ENCODE results near the gene SKI.

SKI gene

GRCh38 chr1:2301607-2302291, 73.6 kb downstream of the SKI start:
- TF ChIP-seq CTCF (IDR thresholded peaks at IDR 0.05; ENCODE audit: low read depth, low read length, missing control alignments), result no peak
- DNase-seq (ENCODE audit: low read depth), result no peak
- peak overlapping the region; percentile 47 for H3K4me3 ChIP-seq (ENCODE audit: low read depth, low read length)

GRCh38 chr1:2302292-2302925, 74.3 kb downstream of the SKI start:
- DNase-seq (ENCODE audit: low read depth), result no peak
- no peak for TF ChIP-seq CTCF (IDR thresholded peaks at IDR 0.05; ENCODE audit: low read depth, low read length, missing control alignments)
- no peak overlapping the region for H3K4me3 ChIP-seq (ENCODE audit: low read depth, low read length)

- no peak for TF ChIP-seq CTCF (IDR thresholded peaks at IDR 0.05; ENCODE audit: low read depth, low read length, missing control alignments)
- DNase-seq (ENCODE audit: low read depth), result no peak
- no peak overlapping the region for H3K4me3 ChIP-seq (ENCODE audit: low read depth, low read length)
Measured at GRCh38 chr1:2303016-2303775, 75.1 kb downstream of the SKI start.

- no peak for TF ChIP-seq CTCF (IDR thresholded peaks at IDR 0.05; ENCODE audit: low read depth, low read length, missing control alignments)
- DNase-seq (ENCODE audit: low read depth), result no peak
- no peak overlapping the region for H3K4me3 ChIP-seq (ENCODE audit: low read depth, low read length)
Measured at GRCh38 chr1:2303781-2304180, 75.7 kb downstream of the SKI start.

GRCh38 chr1:2304282-2304681, 76.2 kb downstream of the SKI start:
- no peak for TF ChIP-seq CTCF (IDR thresholded peaks at IDR 0.05; ENCODE audit: low read depth, low read length, missing control alignments)
- no peak overlapping the region for H3K4me3 ChIP-seq (ENCODE audit: low read depth, low read length)
- DNase-seq (ENCODE audit: low read depth), result no peak

GRCh38 chr1:2304921-2305681, 77.0 kb downstream of the SKI start:
- no peak for DNase-seq (ENCODE audit: low read depth)
- no peak overlapping the region for H3K4me3 ChIP-seq (ENCODE audit: low read depth, low read length)
- no peak for TF ChIP-seq CTCF (IDR thresholded peaks at IDR 0.05; ENCODE audit: low read depth, low read length, missing control alignments)
